A549 treated with RU486 at 1 μM for 4 hours (cell line): ENCODE data around the gene GSTM4. TPM values are rescaled to one million over a fixed set of nuclear protein-coding genes. Genes with fewer than 3 reads are reported as not detected.

ENCODE experiments used
- total RNA-seq: library from RNA; stranded (reverse); fragments of 200-300 nt; extraction: Qiagen RNA extraction; gene quantifications from 5 replicates; pipeline ENCODE4 v1.2.3, GENCODE V29; 2022; ENCODE audit warnings: low read depth

Gene GSTM4
- 8.5 to 10.0 TPM (median 9.6 TPM) in 5 replicates for total RNA-seq

DNA sequence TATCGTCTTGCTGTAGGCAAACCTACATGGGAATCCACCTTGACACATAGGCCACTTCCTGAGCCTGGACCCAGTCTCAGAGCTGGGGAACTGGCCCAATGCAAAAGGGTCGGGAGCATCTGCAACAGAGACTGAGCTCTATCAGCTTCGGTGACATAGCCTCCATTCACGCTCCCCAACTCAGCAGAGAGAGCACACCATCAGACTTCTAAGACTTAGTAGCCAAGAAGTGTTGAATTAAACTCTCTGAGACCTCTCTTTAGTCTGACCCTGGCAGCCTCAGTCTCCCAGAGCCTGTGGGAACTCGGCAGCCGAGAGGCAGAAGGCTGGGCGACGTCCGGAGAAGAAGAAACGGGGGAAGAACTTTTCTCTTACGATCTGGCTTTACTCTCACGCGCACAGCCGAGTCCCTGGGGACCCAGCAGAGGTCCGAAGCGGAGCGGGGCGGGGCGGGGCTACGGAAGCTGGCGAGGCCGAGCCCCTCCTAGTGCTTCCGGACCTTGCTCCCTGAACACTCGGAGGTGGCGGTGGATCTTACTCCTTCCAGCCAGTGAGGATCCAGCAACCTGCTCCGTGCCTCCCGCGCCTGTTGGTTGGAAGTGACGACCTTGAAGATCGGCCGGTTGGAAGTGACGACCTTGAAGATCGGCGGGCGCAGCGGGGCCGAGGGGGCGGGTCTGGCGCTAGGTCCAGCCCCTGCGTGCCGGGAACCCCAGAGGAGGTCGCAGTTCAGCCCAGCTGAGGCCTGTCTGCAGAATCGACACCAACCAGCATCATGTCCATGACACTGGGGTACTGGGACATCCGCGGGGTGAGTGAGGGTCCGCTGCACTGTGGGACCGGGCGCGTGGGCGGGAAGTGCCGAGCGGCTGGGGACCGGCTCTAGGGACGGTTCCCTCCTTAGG lies at the start of gene GSTM4:
TSS of gene GSTM4 (plus strand) at position 485 of the 905 bp plus-strand sequence. CDS start at position 776, 291 bp downstream.

DNA sequence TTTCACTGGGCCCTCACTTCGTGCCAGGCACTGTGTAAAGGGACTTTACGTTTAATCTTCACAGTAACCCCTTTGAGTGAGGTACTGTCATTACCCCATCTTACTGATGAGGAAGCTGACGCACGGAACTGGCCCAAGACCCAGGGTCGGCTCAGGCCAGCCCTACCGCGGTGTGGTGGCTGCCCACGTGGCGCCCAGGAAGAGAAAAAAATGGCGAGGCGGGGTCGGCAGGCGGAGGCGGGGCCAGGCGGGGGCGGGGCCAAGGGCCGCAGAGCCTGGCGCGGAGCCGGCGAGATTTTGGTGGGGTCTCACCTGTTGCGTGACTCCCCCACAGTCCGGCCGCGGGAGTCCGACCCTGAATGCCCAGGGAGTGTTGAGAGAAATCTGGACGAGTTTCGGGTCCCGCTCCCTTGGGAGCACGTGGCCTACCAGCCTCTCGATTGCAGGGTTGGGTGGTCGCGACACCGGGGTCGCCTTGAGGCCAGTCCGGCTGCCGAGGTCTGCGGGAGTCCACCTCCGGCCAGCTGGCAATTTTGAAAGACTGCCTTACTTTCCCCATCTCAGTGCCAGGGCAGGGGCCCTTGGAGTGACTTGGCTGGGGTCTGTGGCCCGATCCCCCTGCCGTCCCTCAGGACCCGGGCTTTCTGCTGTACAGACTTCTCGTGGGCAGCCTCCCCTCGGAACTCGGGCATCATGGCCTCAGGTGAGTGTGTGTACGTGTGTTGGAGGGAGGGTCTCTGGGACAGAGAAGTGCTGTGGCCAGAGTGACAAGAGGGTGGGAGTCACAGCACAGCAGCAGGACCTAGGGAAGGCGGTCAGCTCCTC lies 36.1 kb upstream of the GSTM4 start, which contains the start of the genes AMPD2 and GNAT2:
TSS of gene AMPD2 (plus strand) at position 262 of the 825 bp plus-strand sequence. CDS start 1,339 bp downstream, outside the sequence.
TSS of gene GNAT2 (minus strand) at position 41 of the 825 bp plus-strand sequence. CDS start 6,746 bp downstream, outside the sequence.

DNA sequence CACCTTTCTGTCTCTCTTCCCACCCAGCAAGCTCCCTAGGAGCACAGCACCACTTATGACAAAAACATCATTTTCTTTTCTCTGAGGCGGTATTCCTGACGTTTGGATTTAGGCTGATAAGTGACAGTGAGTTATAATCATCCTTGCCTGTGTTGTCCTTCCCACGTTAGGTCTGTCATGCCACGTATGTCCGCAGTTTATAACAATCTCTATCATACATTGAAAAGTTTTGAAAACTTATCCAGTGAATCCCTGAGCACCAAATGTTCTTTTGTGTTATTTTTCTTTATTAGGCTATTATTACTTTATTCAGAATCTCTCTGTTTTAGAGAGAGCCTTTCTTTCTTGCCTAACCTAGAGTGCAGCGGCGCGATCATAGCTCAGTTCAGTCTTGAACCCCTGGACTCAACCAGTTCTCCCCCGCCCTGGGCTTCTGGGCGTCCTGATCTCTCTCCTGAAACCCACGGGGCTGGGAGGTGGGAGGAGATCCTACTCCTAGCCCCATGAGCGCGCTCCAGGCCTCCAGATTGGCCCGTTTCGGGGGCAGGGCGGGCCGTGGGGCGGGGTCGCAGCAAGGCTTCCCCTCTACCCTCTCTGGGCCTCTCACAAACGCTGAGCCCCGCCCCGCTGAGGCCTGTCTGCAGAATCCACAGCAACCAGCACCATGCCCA lies 11.7 kb downstream of the GSTM4 start, which contains the start of gene GSTM2:
TSS of gene GSTM2 (plus strand) at position 606 of the 671 bp plus-strand sequence. CDS start at position 665, 59 bp downstream.

DNA sequence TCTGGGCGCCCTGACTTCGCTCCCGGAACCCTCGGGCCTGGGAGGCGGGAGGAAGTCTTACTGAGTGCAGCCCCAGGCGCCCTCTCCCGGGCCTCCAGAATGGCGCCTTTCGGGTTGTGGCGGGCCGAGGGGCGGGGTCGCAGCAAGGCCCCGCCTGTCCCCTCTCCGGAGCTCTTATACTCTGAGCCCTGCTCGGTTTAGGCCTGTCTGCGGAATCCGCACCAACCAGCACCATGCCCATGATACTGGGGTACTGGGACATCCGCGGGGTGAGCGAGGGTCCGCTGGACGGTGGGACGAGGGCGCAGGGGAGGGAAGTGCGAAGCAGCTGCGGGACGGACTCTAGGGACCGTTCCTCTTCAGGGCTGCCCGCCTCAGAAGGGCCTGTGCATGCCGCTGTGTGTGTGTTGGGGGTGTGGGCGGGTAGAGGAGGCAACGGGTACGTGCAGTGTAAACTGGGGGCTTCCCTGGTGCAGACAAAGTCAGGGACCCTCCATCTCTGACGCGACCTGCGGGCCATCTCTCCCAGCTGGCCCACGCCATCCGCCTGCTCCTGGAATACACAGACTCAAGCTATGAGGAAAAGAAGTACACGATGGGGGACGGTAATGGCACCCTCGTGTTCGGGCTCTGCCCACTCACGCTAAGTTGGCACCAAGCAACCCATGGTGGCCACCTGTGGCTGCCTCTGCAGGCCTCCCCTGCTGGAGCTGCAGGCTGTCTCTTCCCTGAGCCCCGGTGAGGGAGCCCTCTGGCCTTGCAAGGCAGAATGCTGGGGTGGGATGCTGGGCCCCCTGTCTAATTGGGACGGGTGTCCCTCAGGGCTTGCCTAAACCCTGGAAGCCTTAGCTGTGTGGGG lies 32.0 kb downstream of the GSTM4 start, which contains the start of gene GSTM1:
TSS of gene GSTM1 (plus strand) at position 177 of the 859 bp plus-strand sequence. CDS start at position 234, 57 bp downstream.

Other genes with a start within 250 kb of the GSTM4 start
- gene PSMA5, start 229.7 kb upstream of the GSTM4 start, total RNA-seq = 102 to 125 TPM (median 116 TPM) in 5 replicates
- gene SYPL2, start 189.6 kb upstream of the GSTM4 start, total RNA-seq = 0.06 to 0.13 TPM (median 0.10 TPM) in 4 of 5 replicates, not detected in the other
- 1.6 to 2.8 TPM (median 2.3 TPM) in 5 replicates for gene ATXN7L2, start 172.2 kb upstream of the GSTM4 start, total RNA-seq
- 3.5 to 5.0 TPM (median 4.4 TPM) in 5 replicates for gene CYB561D1, start 162.0 kb upstream of the GSTM4 start, total RNA-seq
- 1.1 to 1.4 TPM (median 1.2 TPM) in 5 replicates for gene AMIGO1, start 146.4 kb upstream of the GSTM4 start, total RNA-seq
- gene GPR61, start 116.2 kb upstream of the GSTM4 start, total RNA-seq = not detected in 5 replicates
- 2.8 to 5.3 TPM (median 5.1 TPM) in 5 replicates for gene GNAI3, start 107.5 kb upstream of the GSTM4 start, total RNA-seq
- 0.23 to 0.30 TPM in 2 of 5 replicates, not detected in the others for gene GNAT2, start 36.5 kb upstream of the GSTM4 start, total RNA-seq
- 24.4 to 31.6 TPM (median 29.2 TPM) in 5 replicates for gene AMPD2, start 36.3 kb upstream of the GSTM4 start, total RNA-seq
- 3.0 to 4.6 TPM (median 3.9 TPM) in 5 replicates for gene GSTM2, start 12.0 kb downstream of the GSTM4 start, total RNA-seq
- not detected in 5 replicates for gene GSTM1, start 31.7 kb downstream of the GSTM4 start, total RNA-seq
- gene GSTM5, start 56.2 kb downstream of the GSTM4 start, total RNA-seq = not detected in 5 replicates
- 22.5 to 32.1 TPM (median 24.6 TPM) in 5 replicates for gene GSTM3, start 84.9 kb downstream of the GSTM4 start, total RNA-seq
- 0.91 to 2.0 TPM (median 1.4 TPM) in 5 replicates for gene EPS8L3, start 107.8 kb downstream of the GSTM4 start, total RNA-seq